Naive thymus-derived CD4-positive, alpha-beta T cell (primary cell): ENCODE results near the gene HCN1. TPM values are rescaled to one million over a fixed set of nuclear protein-coding genes. Genes with fewer than 3 reads are reported as not detected.
"Not testable (repeated sequence)": the region's sequence is repeated elsewhere in the genome, so short reads cannot be mapped to it uniquely, and the experiment has no call there.

Experiments
- ATAC-seq: fragments of 150-1000 bp; cut with Tn5 transposase; 2 replicates; pipeline ENCODE4 v1.10.0; 2021; ENCODE audit warnings: mild to moderate bottlenecking, moderate library complexity
- CTCF ChIA-PET: fragments of 350-600 bp; sonication (Branson Sonifier 250); formaldehyde crosslinking; loops from one replicate; lab custom pipeline; 2021; ENCODE audit warnings: antibody characterized with exemption; lab: Charles Lee
- POLR2A ChIA-PET: fragments of 350-600 bp; sonication (Branson Sonifier 250); formaldehyde crosslinking; loops from one replicate; lab custom pipeline; 2021; ENCODE audit warnings: antibody characterized with exemption, inconsistent platforms; lab: Charles Lee
- DNase-seq, 9 donors: peaks; one replicate each; pipeline versions ENCODE4 v3.0.0 to v3.0.0-alpha.2; 2020 to 2022; ENCODE audit warnings: mixed read lengths in 1 of 9
- H3K27ac ChIP-seq: one replicate; pipeline ENCODE4 v1.7.0; 2013; ENCODE audit warnings: mild to moderate bottlenecking, low read depth, low read length, moderate library complexity
- H3K27me3 ChIP-seq, 2 donors: one replicate each; pipeline ENCODE4 v1.7.0; 2013; ENCODE audit warnings: low read length in 2 of 2, mild to moderate bottlenecking in 2 of 2, moderate library complexity in 2 of 2; ENCODE audit not compliant: control insufficient read depth in 2 of 2, insufficient read depth in 2 of 2
- H3K36me3 ChIP-seq, 3 experiments: 1 replicate in 2 of 3; 2 replicates in 1 of 3; pipeline ENCODE4 v1.7.0; 2013; ENCODE audit warnings: low read length in 3 of 3, mild to moderate bottlenecking in 3 of 3, moderate library complexity in 1 of 3; ENCODE audit not compliant: insufficient read depth in 3 of 3, control insufficient read depth in 2 of 3
- H3K4me1 ChIP-seq, 2 donors: one replicate each; pipeline ENCODE4 v1.7.0; 2013; ENCODE audit warnings: low read length in 2 of 2, mild to moderate bottlenecking in 2 of 2, moderate library complexity in 1 of 2; ENCODE audit not compliant: control insufficient read depth in 2 of 2, insufficient read depth in 2 of 2
- H3K4me3 ChIP-seq: 2 replicates; pipeline ENCODE4 v1.7.0; 2013; ENCODE audit warnings: mild to moderate bottlenecking, low read length
- H3K9me3 ChIP-seq, 3 experiments: 1 replicate in 2 of 3; 2 replicates in 1 of 3; pipeline ENCODE4 v1.7.0; 2013; ENCODE audit warnings: low read length in 3 of 3; ENCODE audit not compliant: control insufficient read depth in 2 of 3
- H3K27ac Mint-ChIP-seq, 9 donors: one replicate each; pipeline ENCODE4 v1.8.0; 2020 to 2022; ENCODE audit warnings: mixed read lengths in 9 of 9, mild to moderate bottlenecking in 8 of 9, moderate library complexity in 5 of 9, inconsistent platforms in 2 of 9
- H3K27me3 Mint-ChIP-seq, 5 donors: one replicate each; pipeline ENCODE4 v1.8.0; 2021 to 2022; ENCODE audit warnings: mixed read lengths in 5 of 5, mild to moderate bottlenecking in 1 of 5
- H3K36me3 Mint-ChIP-seq, 5 donors: one replicate each; pipeline ENCODE4 v1.8.0; 2020 to 2022; ENCODE audit warnings: mixed read lengths in 5 of 5, mild to moderate bottlenecking in 3 of 5, inconsistent platforms in 1 of 5
- H3K4me1 Mint-ChIP-seq, 7 donors: one replicate each; pipeline ENCODE4 v1.8.0; 2020 to 2022; ENCODE audit warnings: mixed read lengths in 7 of 7, mild to moderate bottlenecking in 3 of 7, inconsistent platforms in 1 of 7
- H3K4me3 Mint-ChIP-seq, 10 donors: one replicate each; pipeline ENCODE4 v1.8.0; 2020 to 2022; ENCODE audit warnings: mild to moderate bottlenecking in 10 of 10, mixed read lengths in 10 of 10, moderate library complexity in 6 of 10, inconsistent platforms in 2 of 10
- H3K9me3 Mint-ChIP-seq, 11 donors: one replicate each; pipeline ENCODE4 v1.8.0; 2020 to 2022; ENCODE audit warnings: mixed read lengths in 11 of 11, mild to moderate bottlenecking in 4 of 11, inconsistent platforms in 1 of 11, moderate library complexity in 1 of 11
- intact Hi-C, 2 donors: fragments of 100-400 bp; cut with micrococcal nuclease; formaldehyde crosslinking; loops; one replicate each; pipeline ENCODE4 v1.15.1; 2023
- polyA plus RNA-seq, 2 donors: library from polyadenylated mRNA; unstranded; fragments of 300-500 nt; fragmentation: Illumina TruSeq; gene quantifications; one replicate each; pipeline ENCODE4 v1.2.3, GENCODE V29; 2021
- total RNA-seq, 6 experiments: library from RNA in 5 of 6; stranded (reverse) in 5 of 6; gene quantifications; 1 replicate in 5 of 6; 2 replicates in 1 of 6; pipeline ENCODE4 v1.2.3 and lab custom pipeline; 2021 to 2026

HCN1 gene
- total and polyA plus RNA-seq, 7 experiments from 2014 or later, result not detected

- intact Hi-C loops, result no loop called here
- ChIA-PET CTCF (no interaction called here), POLR2A (no interaction called here)
- Histone ChIP-seq H3K27me3 (no peaks in the 10 kb centered on the region), H3K9me3 (peaks cover 0 to 4% (median 0%) of the 10 kb centered on the region in 3 experiments), H3K27ac (no peak overlapping the region), H3K4me1 (no peaks in the 10 kb centered on the region), H3K4me3 (no peak overlapping the region), H3K36me3 (no peaks in the 10 kb centered on the region)
- no peak overlapping the region for H3K4me3 Mint-ChIP-seq
- no peaks in the 10 kb centered on the region for H3K36me3 Mint-ChIP-seq
- H3K4me1 Mint-ChIP-seq, result no peaks in the 10 kb centered on the region
- ATAC-seq, result no peak
- no peaks in the 10 kb centered on the region for H3K27me3 Mint-ChIP-seq
- no peak overlapping the region for H3K27ac Mint-ChIP-seq
- peaks cover 0 to 36% (median 7%) of the 10 kb centered on the region in 11 donors for H3K9me3 Mint-ChIP-seq
- no peak for DNase-seq
Observed at GRCh38 chr5:45532826-45533624, 163.2 kb downstream of the HCN1 start.

- no peak for DNase-seq
- peaks cover 0 to 11% (median 1%) of the 10 kb centered on the region in 11 donors for H3K9me3 Mint-ChIP-seq
- no peaks in the 10 kb centered on the region for H3K27me3 ChIP-seq
Observed at GRCh38 chr5:45521067-45521466, 175.1 kb downstream of the HCN1 start.

GRCh38 chr5:45512521-45512920 lies 183.7 kb downstream of the HCN1 start:
- no peaks in the 10 kb centered on the region for H3K4me1 Mint-ChIP-seq

More at GRCh38 chr5:45521067-45521466, 175.1 kb downstream of the HCN1 start:
- Histone ChIP-seq H3K9me3 (peaks cover 0 to 7% (median 0%) of the 10 kb centered on the region in 3 experiments), H3K27ac (no peak overlapping the region), H3K36me3 (no peaks in the 10 kb centered on the region), H3K4me1 (no peaks in the 10 kb centered on the region), H3K4me3 (no peak overlapping the region)
- Mint-ChIP-seq H3K36me3 (no peaks in the 10 kb centered on the region), H3K4me1 (no peaks in the 10 kb centered on the region), H3K27me3 (no peaks in the 10 kb centered on the region), H3K4me3 (no peak overlapping the region), H3K27ac (no peak overlapping the region)
- ATAC-seq, result no peak
- ChIA-PET CTCF (no interaction called here), POLR2A (no interaction called here)
- intact Hi-C loops, result no loop called here

GRCh38 chr5:45509371-45509770 lies 186.8 kb downstream of the HCN1 start:
- no peak overlapping the region for H3K27ac ChIP-seq
- no peaks in the 10 kb centered on the region for H3K9me3 ChIP-seq
- Mint-ChIP-seq H3K9me3 (peaks cover 0 to 10% (median 4%) of the 10 kb centered on the region in 11 donors), H3K27ac (no peak overlapping the region), H3K4me1 (no peaks in the 10 kb centered on the region), H3K27me3 (no peaks in the 10 kb centered on the region), H3K36me3 (no peaks in the 10 kb centered on the region), H3K4me3 (no peak overlapping the region)
- no peaks in the 10 kb centered on the region for H3K27me3 ChIP-seq
- ChIA-PET POLR2A (no interaction called here), CTCF (no interaction called here)
- intact Hi-C loops, result no loop called here
- DNase-seq, result no peak
- no peak overlapping the region for H3K4me3 ChIP-seq
- H3K36me3 ChIP-seq, result no peaks in the 10 kb centered on the region
- no peak for ATAC-seq
- H3K4me1 ChIP-seq, result no peaks in the 10 kb centered on the region

More at GRCh38 chr5:45512521-45512920, 183.7 kb downstream of the HCN1 start:
- POLR2A ChIA-PET, result no interaction called here
- intact Hi-C loops, result no loop called here
- Mint-ChIP-seq H3K9me3 (peaks cover 0 to 17% (median 6%) of the 10 kb centered on the region in 11 donors), H3K27ac (no peak overlapping the region), H3K27me3 (no peaks in the 10 kb centered on the region), H3K36me3 (no peaks in the 10 kb centered on the region), H3K4me3 (no peak overlapping the region)
- no peaks in the 10 kb centered on the region for H3K27me3 ChIP-seq
- CTCF ChIA-PET, result no interaction called here
- no peak overlapping the region for H3K27ac ChIP-seq
- no peak for DNase-seq
- H3K4me3 ChIP-seq, result no peak overlapping the region
- no peaks in the 10 kb centered on the region for H3K9me3 ChIP-seq
- no peaks in the 10 kb centered on the region for H3K4me1 ChIP-seq
- H3K36me3 ChIP-seq, result no peaks in the 10 kb centered on the region
- ATAC-seq, result no peak

GRCh38 chr5:45508135-45508534 lies 188.0 kb downstream of the HCN1 start:
- H3K9me3 Mint-ChIP-seq, result peaks cover 0 to 10% (median 4%) of the 10 kb centered on the region in 11 donors
- DNase-seq, result no peak
- no peak overlapping the region for H3K4me3 Mint-ChIP-seq
- no peak overlapping the region for H3K27ac ChIP-seq
- H3K4me1 Mint-ChIP-seq, result no peaks in the 10 kb centered on the region
- H3K4me1 ChIP-seq, result no peaks in the 10 kb centered on the region
- no peaks in the 10 kb centered on the region for H3K36me3 ChIP-seq
- ATAC-seq, result no peak
- no peak overlapping the region for H3K4me3 ChIP-seq
- H3K27me3 Mint-ChIP-seq, result no peaks in the 10 kb centered on the region
- H3K36me3 Mint-ChIP-seq, result no peaks in the 10 kb centered on the region
- H3K9me3 ChIP-seq, result no peaks in the 10 kb centered on the region
- intact Hi-C loops, result no loop called here
- ChIA-PET CTCF (no interaction called here), POLR2A (no interaction called here)
- H3K27me3 ChIP-seq, result no peaks in the 10 kb centered on the region
- no peak overlapping the region for H3K27ac Mint-ChIP-seq

- no peaks in the 10 kb centered on the region for H3K36me3 Mint-ChIP-seq
- intact Hi-C loops, result no loop called here
- ChIA-PET POLR2A (no interaction called here), CTCF (no interaction called here)
- H3K4me1 Mint-ChIP-seq, result no peaks in the 10 kb centered on the region
- Histone ChIP-seq H3K36me3 (no peaks in the 10 kb centered on the region), H3K4me1 (no peaks in the 10 kb centered on the region), H3K4me3 (no peak overlapping the region), H3K9me3 (no peaks in the 10 kb centered on the region), H3K27me3 (no peaks in the 10 kb centered on the region), H3K27ac (no peak overlapping the region)
- no peak overlapping the region for H3K27ac Mint-ChIP-seq
- no peak for ATAC-seq
- H3K27me3 Mint-ChIP-seq, result no peaks in the 10 kb centered on the region
- DNase-seq, result no peak
- peaks cover 0 to 11% (median 5%) of the 10 kb centered on the region in 11 donors for H3K9me3 Mint-ChIP-seq
- H3K4me3 Mint-ChIP-seq, result no peak overlapping the region
Observed at GRCh38 chr5:45507178-45507577, 189.0 kb downstream of the HCN1 start.

- CTCF ChIA-PET, intact Hi-C loops, H3K4me1 ChIP-seq, H3K4me3 Mint-ChIP-seq, H3K9me3 ChIP-seq, H3K36me3 ChIP-seq, POLR2A ChIA-PET, H3K27me3 Mint-ChIP-seq, H3K27ac ChIP-seq, H3K27me3 ChIP-seq, H3K4me1 Mint-ChIP-seq, DNase-seq, ATAC-seq, H3K36me3 Mint-ChIP-seq, H3K27ac Mint-ChIP-seq, H3K4me3 ChIP-seq: not testable (repeated sequence)
- peaks cover 2 to 18% (median 10%) of the 10 kb centered on the region in 11 donors for H3K9me3 Mint-ChIP-seq
Observed at GRCh38 chr5:45499006-45499405, 197.2 kb downstream of the HCN1 start.
